WTC11 (cell line): Measurements from ENCODE around the gene MAP1LC3A. TPM values are rescaled to one million over a fixed set of nuclear protein-coding genes. Genes with fewer than 3 reads are reported as not detected.

Source experiments
- ATAC-seq: fragments of 200-7000 bp; cut with Tn5 transposase; 2 replicates; pipeline ENCODE4 v1.10.0; 2021; ENCODE audit warnings: mild to moderate bottlenecking, moderate library complexity
- CTCF ChIA-PET: fragments of 300-600 bp; sonication (Branson Sonifier 250); formaldehyde crosslinking; loops from one replicate; lab custom pipeline; 2021; ENCODE audit warnings: antibody characterized with exemption; lab: Charles Lee
- POLR2A ChIA-PET: fragments of 350-600 bp; sonication (Branson Sonifier 250); formaldehyde crosslinking; loops from one replicate; lab custom pipeline; 2021; ENCODE audit warnings: antibody characterized with exemption; lab: Charles Lee
- DNase-seq: peaks from one replicate; pipeline ENCODE4 v3.0.0; 2021; ENCODE audit warnings: low spot score
- H3K27ac Mint-ChIP-seq: 2 replicates; pipeline ENCODE4 v1.8.0; 2021; ENCODE audit warnings: mixed read lengths
- H3K27me3 Mint-ChIP-seq: 2 replicates; pipeline ENCODE4 v1.8.0; 2021; ENCODE audit warnings: low read depth, mild to moderate bottlenecking, moderate library complexity, mixed read lengths
- H3K36me3 Mint-ChIP-seq: 2 replicates; pipeline ENCODE4 v1.8.0; 2021; ENCODE audit warnings: mixed read lengths
- H3K4me1 Mint-ChIP-seq: 2 replicates; pipeline ENCODE4 v1.8.0; 2022; ENCODE audit warnings: mixed read lengths
- H3K4me3 Mint-ChIP-seq: 2 replicates; pipeline ENCODE4 v1.8.0; 2021; ENCODE audit warnings: mild to moderate bottlenecking, moderate library complexity, mixed read lengths
- H3K9me3 Mint-ChIP-seq: 2 replicates; pipeline ENCODE4 v1.8.0; 2021; ENCODE audit warnings: mixed read lengths
- ARID4B ChIP-seq: sonication (generic); formaldehyde crosslinking; IDR thresholded peaks from 2 replicates; pipeline ENCODE4 v1.8.0; 2023; ENCODE audit warnings: missing genetic modification reagents, mild to moderate bottlenecking, borderline replicate concordance
- CREM ChIP-seq: sonication (generic); formaldehyde crosslinking; IDR thresholded peaks from 2 replicates; pipeline ENCODE4 v1.8.1; 2022; ENCODE audit warnings: mild to moderate bottlenecking, missing genetic modification reagents, moderate library complexity
- CTCF ChIP-seq: fragments of 200-600 bp; IDR thresholded peaks from 2 replicates; pipeline ENCODE4 v1.8.0; 2022; ENCODE audit warnings: antibody characterized with exemption
- ESRRA ChIP-seq: sonication (generic); formaldehyde crosslinking; IDR thresholded peaks from 2 replicates; pipeline ENCODE4 v1.8.1; 2022; ENCODE audit warnings: mild to moderate bottlenecking, missing genetic modification reagents, borderline replicate concordance
- FOXJ3 ChIP-seq: sonication (generic); formaldehyde crosslinking; IDR thresholded peaks from 2 replicates; pipeline ENCODE4 v1.9.0; 2021; ENCODE audit warnings: missing genetic modification reagents, mild to moderate bottlenecking, borderline replicate concordance
- FOXP4 ChIP-seq: sonication (generic); formaldehyde crosslinking; IDR thresholded peaks from 2 replicates; pipeline ENCODE4 v1.8.0; 2022; ENCODE audit warnings: mild to moderate bottlenecking, missing genetic modification reagents
- GABPB1 ChIP-seq: sonication (generic); formaldehyde crosslinking; IDR thresholded peaks from 2 replicates; pipeline ENCODE4 v1.8.1; 2023; ENCODE audit warnings: mild to moderate bottlenecking, missing genetic modification reagents
- GRHL2 ChIP-seq: fragments of 250-450 bp; sonication (Bioruptor Pico); IDR thresholded peaks from 2 replicates; pipeline ENCODE4 v1.8.0; 2022; ENCODE audit warnings: mild to moderate bottlenecking, moderate library complexity; ENCODE audit not compliant: insufficient replicate concordance, severe bottlenecking
- JAZF1 ChIP-seq: fragments of 250-450 bp; sonication (Bioruptor Pico); IDR thresholded peaks from 2 replicates; pipeline ENCODE4 v1.9.0; 2021; ENCODE audit warnings: moderate library complexity, mild to moderate bottlenecking, inconsistent platforms
- KAT7 ChIP-seq: sonication (generic); formaldehyde crosslinking; IDR thresholded peaks from 2 replicates; pipeline ENCODE4 v1.8.1; 2023; ENCODE audit warnings: missing genetic modification reagents, mild to moderate bottlenecking, borderline replicate concordance
- NR3C1 ChIP-seq: sonication (generic); formaldehyde crosslinking; conservative IDR thresholded peaks from 2 replicates; pipeline ENCODE4 v1.8.1; 2023; ENCODE audit warnings: low read depth, mild to moderate bottlenecking, missing genetic modification reagents
- RELA ChIP-seq: sonication (generic); formaldehyde crosslinking; IDR thresholded peaks from 2 replicates; pipeline ENCODE4 v1.8.1; 2022; ENCODE audit warnings: missing genetic modification reagents, mild to moderate bottlenecking, borderline replicate concordance
- SMAD4 ChIP-seq: sonication (generic); formaldehyde crosslinking; IDR thresholded peaks from 2 replicates; pipeline ENCODE4 v1.8.0; 2022; ENCODE audit warnings: mild to moderate bottlenecking, missing genetic modification reagents
- ZNF138 ChIP-seq: sonication (generic); formaldehyde crosslinking; conservative IDR thresholded peaks from 2 replicates; pipeline ENCODE4 v1.8.1; 2022; ENCODE audit warnings: mild to moderate bottlenecking, moderate library complexity, missing genetic modification reagents
- ZNF423 ChIP-seq: fragments of 250-450 bp; sonication (Bioruptor Pico); IDR thresholded peaks from 2 replicates; pipeline ENCODE4 v2.1.2; 2022; ENCODE audit warnings: mild to moderate bottlenecking, moderate library complexity
- ZNF532 ChIP-seq: fragments of 250-450 bp; sonication (Bioruptor Pico); IDR thresholded peaks from 2 replicates; pipeline ENCODE4 v1.9.0; 2021; ENCODE audit warnings: mild to moderate bottlenecking, borderline replicate concordance
- total RNA-seq: library from RNA; stranded (reverse); gene quantifications from 3 replicates; pipeline ENCODE4 v1.2.3, GENCODE V29; 2021

The MAP1LC3A gene
- total RNA-seq, 1 experiment from 2014 or later, result 7.5 TPM

DNA sequence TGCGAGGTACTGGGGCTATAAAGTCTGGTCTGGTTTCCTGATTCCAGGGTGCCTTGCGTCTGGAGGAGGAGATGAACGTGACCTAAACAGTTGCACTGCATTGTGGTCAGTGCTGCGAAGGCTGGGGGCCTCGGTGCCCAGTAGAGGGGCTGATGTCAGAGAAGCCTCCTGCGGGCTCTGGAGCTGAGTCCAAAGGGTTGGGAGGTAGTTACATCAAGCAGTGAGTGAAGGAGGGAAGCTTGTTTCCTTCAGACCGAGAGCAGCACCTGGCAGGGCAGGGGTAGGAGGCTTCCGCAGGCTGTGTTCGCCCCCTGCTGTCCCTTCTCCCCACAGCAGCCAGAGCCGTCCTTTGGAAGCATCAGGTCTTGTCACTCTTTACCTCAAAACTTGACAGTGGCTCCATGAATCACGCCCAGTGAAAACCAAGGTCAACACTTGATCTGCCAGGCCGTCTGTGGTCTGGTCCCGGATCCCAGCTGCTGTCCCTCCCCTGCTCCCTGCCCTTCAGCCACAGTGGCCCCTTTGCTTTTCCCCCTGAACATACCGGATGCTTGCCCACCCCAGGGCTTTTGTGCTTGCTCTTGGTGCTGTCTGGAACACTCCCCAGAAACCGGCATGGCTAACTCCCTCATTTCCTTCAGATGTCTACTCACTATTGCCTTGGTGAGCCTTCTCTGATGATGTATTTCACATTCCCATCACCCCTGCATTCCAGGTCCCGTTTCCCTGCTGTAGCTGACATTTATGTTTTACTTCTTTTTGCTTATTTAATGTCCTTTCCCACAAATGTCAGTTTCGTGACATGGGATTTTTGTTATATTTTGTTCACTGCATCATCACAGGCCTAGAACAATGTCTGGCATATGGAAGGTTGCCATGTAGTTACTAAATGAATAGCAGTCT is 35.3 kb upstream of the MAP1LC3A start:
- Mint-ChIP-seq H3K36me3 (peaks cover 21% of the 10 kb centered on the region), H3K27ac (peak overlapping the region; percentile 84), H3K4me1 (peaks cover 12% of the 10 kb centered on the region), H3K27me3 (no peaks in the 10 kb centered on the region), H3K9me3 (no peaks in the 10 kb centered on the region), H3K4me3 (no peak overlapping the region)
- POLR2A ChIA-PET, result interaction anchor here (0.9 kb wide), 1 partner anchor 160 kb away, joined by 3 read pairs; no protein-coding TSS in a partner anchor
- TF ChIP-seq CREM (CRISPR knock-in tag), result no peak
- no peak for TF ChIP-seq ESRRA (CRISPR knock-in tag)
- TF ChIP-seq GABPB1 (CRISPR knock-in tag), result no peak
- no peak for TF ChIP-seq FOXP4 (CRISPR knock-in tag)
- peak; percentile 41; the same call in 1 of the 2 replicates for TF ChIP-seq CTCF
- peak; percentile 97 for ATAC-seq
- peak; percentile 83 for DNase-seq
- CTCF ChIA-PET, result interaction anchor here (0.5 to 4.0 kb wide), 58 partner anchors 9 to 557 kb away, joined by 3 to 104 read pairs (median 3); partner anchors contain the start of genes ASIP and ITCH

DNA sequence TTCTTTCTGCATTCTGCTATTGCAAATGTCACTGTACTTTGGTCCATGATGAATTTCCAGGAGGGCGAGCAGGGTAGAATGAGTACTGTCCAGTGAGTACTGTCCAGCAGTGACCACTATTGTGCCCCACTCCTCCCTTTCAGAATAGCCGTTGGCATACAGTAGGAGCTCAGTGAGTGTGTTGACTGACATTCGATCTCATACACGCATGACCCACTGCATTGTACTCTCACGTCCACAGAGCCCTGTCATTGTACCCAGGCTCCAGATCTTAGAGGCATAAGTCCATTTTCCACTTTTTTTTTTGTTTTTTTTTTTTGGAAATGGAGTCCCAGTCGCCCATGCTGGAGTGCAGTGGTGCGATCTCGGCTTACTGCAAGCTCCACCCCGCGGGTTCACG is 34.1 kb upstream of the MAP1LC3A start:
- ChIA-PET POLR2A (no interaction called here), CTCF (interaction anchor here (1.4 to 4.0 kb wide), 3 partner anchors 8 to 212 kb away, joined by 4 to 104 read pairs (median 7); partner anchors contain the start of gene DYNLRB1)
- Mint-ChIP-seq H3K4me1 (peaks cover 9% of the 10 kb centered on the region), H3K36me3 (peaks cover 32% of the 10 kb centered on the region), H3K4me3 (no peak overlapping the region), H3K9me3 (no peaks in the 10 kb centered on the region), H3K27ac (no peak overlapping the region), H3K27me3 (no peaks in the 10 kb centered on the region)
- no peak for DNase-seq
- ATAC-seq, result no peak
- TF ChIP-seq ZNF532 (CRISPR knock-in tag) (no peak), RELA (no peak), ZNF423 (CRISPR knock-in tag) (no peak), FOXJ3 (CRISPR knock-in tag) (no peak), ARID4B (CRISPR knock-in tag) (no peak), ZNF138 (CRISPR knock-in tag) (no peak), CTCF (no peak), NR3C1 (CRISPR knock-in tag) (no peak), KAT7 (no peak), JAZF1 (CRISPR knock-in tag) (no peak), SMAD4 (CRISPR knock-in tag) (no peak), GRHL2 (CRISPR knock-in tag) (no peak)
